ENCODE measurements around the gene CHMP6.

DNA sequence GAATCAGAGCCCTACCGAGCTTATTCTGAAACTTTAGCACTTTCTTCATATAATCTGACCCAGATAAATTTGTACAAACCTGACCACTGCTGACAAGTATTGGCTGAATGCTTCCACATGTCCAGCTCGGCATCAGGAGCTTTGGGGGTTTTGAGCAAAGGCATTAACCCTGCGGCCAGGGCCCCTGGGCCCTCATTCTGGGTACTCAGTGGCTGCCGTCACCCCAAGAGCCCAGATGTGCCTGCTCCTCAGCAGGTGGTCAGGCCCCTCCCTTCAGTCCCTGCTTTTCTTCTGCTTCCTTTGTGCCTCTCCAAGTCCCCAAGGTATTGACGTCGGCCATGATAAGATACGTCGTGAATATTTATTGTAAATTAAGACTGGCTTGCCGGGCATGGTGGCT is 47.3 kb upstream of the CHMP6 start:
- TF ChIP-seq, protein P1, sequence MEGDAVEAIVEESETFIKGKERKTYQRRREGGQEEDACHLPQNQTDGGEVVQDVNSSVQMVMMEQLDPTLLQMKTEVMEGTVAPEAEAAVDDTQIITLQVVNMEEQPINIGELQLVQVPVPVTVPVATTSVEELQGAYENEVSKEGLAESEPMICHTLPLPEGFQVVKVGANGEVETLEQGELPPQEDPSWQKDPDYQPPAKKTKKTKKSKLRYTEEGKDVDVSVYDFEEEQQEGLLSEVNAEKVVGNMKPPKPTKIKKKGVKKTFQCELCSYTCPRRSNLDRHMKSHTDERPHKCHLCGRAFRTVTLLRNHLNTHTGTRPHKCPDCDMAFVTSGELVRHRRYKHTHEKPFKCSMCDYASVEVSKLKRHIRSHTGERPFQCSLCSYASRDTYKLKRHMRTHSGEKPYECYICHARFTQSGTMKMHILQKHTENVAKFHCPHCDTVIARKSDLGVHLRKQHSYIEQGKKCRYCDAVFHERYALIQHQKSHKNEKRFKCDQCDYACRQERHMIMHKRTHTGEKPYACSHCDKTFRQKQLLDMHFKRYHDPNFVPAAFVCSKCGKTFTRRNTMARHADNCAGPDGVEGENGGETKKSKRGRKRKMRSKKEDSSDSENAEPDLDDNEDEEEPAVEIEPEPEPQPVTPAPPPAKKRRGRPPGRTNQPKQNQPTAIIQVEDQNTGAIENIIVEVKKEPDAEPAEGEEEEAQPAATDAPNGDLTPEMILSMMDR (IDR thresholded peaks at IDR 0.05), result no peak
- TF ChIP-seq POLR2AphosphoS5 (IDR thresholded peaks at IDR 0.05), result no peak

All from breast epithelium (tissue), 3 donors.